Activated CD4-positive, alpha-beta T cell treated with anti-CD3 and anti-CD28 coated beads for 48 hours (primary cell): Measurements from ENCODE around the gene LRRC3.

Experiments used
- DNase-seq: peaks from one replicate; pipeline ENCODE4 v3.0.0-alpha.2; 2020

The LRRC3 gene

DNA sequence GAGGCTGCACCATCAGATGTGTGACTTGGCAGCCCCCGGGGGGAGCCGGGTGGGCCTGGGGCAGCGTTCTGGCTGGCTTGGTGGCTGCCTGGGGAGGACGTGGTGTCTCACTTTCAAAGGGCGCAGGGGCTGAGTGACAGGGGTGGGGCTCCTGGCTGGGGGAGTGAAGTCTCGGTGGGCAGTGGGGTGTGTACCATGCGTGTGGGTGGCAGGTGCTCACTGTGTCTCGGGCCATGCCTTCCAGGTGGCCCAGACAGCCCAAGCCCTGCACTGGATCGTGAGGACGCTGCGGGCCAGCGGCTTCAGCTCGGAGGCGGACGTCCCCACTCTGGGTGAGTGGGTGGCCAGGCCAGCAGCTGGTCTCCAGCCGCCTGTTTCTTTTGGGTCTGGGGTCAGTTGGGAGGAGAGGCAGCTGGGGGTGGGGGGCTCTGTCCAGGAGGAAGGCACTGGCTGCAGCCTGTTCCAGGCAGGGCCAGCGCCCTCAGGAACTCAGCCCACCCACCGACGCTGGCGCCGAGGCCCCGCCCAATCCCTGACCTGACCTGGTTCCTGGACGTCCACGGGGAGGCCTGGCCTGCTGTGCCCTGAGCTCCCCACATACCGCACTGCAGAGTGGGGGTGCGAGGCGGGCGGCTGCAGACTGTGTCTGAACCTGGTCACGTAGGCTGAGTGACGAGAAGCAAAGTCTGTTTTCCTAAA is 30.6 kb upstream of the LRRC3 start:
- DNase-seq: no peak

GRCh38 chr21:44425307-44425894 is 29.9 kb upstream of the LRRC3 start:
- no peak for DNase-seq

GRCh38 chr21:44425895-44426662 is 29.2 kb upstream of the LRRC3 start:
- DNase-seq: no peak

DNA sequence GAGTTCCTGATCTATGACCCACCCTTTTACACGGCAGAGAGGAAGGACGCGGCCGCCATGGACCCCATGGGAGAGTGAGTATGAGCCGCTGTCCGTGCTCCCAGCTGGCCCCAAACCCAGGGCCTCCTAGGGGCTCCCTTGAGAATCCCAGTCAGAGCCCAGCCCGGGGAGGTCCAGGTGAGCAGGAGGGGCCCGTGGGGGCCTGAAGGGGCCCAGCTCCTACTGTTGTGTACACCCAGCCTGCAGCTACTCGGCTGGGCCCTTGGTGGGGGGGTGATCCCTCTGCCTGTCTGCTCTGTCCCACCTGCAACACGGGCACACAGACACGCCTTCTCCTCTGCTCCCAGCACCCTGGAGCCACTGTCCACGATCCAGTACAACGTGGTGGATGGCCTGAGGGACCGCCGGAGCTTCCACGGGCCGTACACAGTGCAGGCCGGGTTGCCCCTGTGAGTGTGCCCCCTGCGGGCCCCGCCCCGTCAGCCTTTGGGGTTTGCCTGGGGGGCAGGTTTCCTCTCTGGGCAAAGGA is 28.6 kb upstream of the LRRC3 start:
- DNase-seq: no peak

GRCh38 chr21:44427241-44428120 is 27.8 kb upstream of the LRRC3 start:
- no peak for DNase-seq

GRCh38 chr21:44428281-44428960 is 26.9 kb upstream of the LRRC3 start:
- peak; percentile 73 for DNase-seq

- no peak for DNase-seq
Observed at GRCh38 chr21:44429894-44430293, 25.4 kb upstream of the LRRC3 start.

DNA sequence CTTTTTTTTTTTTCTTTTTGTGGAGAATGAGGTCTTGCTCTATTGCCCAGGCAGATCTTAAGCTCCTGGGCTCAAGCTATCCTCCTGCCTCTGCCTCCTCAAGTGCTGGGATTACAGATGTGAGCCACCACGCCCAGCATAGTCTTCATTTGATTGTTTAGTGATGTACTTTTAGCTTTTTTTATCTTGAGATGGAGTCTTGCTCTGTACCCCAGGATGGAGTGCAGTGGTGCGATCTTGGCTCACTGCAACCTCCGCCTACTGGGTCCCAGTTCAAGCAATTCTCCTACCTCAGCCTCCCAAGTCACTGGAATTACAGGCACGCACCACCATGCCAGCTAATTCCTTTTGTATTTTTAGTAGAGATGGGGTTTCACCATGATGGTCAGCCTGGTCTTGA is 24.0 kb upstream of the LRRC3 start:
- DNase-seq: peak; percentile 0

DNA sequence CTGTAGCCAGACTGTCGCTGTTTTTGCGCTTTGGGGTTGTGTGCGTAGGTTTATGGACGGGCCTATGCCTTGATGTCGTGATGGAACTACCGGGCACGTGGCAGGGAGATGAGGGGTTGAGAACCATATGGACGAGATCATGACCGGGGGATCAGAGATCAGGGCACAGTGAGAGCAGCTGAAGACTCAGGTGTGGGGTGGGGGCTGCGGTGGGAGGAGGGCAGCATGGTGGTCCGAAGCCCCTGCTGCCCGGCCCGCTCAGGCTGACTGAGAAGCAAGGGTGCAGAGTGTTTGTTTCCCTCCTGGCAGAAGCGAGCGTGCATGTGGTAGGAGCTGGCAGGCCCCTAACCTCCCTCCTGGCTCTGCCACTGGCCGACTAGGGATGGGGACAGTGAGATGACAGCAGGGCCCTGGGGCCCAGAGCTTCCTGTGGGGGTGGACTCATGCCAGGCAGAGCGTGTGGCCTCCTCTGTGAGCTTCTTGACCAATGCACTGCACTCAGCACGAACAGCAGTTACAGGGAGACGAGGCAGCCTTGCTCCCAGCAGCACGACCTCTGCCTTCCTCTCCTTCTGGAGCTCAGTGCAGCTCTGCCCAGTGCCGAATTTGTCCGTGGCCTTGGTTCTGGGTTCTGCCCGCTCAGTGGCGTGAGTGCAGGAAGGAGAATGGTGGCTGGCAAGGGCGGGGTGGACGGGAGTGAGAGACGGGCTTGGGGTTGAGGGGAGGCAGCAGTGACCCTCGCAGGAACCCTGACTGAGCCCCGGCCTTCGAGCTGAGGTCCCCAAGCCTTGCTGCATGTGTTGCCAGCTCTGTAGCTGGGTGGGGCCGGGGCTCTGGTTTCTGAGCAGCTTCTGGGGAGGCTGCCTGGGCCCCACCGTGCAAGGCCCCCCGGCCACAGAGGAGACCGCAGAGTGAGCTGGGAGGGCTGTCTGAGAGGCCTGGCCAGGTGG is 22.2 kb upstream of the LRRC3 start:
- DNase-seq: peak; percentile 1

DNA sequence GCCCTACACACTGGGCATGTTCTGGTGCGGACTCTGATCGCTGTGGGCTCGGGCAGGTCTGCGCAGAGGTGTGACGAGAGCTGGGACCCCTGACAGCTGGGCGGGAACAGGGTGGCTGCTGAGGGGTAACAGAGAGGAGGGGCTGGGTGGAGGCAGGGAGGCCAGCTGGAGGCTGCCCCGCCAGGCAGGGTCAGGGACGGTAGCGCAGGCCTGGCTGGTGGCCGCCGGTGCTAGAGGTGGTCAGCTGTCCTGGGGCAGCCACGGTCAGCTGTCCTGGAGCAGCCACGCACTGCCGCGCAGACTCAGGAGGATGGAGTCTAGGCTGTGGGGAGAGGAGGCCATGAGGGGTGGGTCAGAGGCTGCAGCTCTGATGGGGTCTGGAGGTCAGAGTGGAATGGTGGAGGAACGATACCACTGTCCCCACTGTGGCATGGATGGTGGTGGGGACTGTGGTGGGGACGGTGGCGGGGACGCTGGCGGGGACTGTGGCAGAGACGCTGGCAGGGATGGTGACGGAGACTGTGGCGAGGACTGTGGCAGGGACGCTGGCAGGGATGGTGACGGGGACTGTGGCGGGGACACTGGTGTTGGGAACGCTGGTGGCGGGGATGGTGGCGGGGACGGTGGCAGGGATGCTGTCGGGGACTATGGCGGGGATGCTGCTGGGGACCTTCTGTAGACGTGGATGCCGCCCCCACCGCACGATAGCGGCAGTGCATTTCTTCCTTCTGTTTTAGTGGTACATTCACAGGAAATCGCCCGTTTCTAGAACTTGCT is 21.3 kb upstream of the LRRC3 start:
- peak; percentile 0 for DNase-seq

DNA sequence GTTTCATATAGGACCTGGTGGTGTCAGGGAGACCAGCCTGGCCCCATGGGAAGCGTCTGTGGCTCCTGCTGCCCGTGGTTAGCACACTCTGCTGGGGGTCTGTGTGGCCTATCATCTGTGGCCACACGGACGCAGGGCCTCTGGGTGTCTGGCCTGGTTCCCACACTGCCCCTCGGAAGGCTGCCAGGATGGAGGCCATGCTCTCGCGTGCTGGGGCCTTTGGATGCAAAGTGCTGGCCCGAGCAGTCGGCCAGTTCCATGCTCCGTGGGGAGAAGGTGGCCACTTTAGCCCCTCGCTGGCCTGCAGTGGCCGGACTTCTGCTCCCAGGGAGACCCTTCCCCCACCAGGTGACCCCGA is 20.8 kb upstream of the LRRC3 start:
- DNase-seq: peak; percentile 1

- peak; percentile 1 for DNase-seq
Observed at GRCh38 chr21:44434936-44435635, 20.2 kb upstream of the LRRC3 start.

GRCh38 chr21:44436111-44436611 is 19.1 kb upstream of the LRRC3 start:
- no peak for DNase-seq

- no peak for DNase-seq
Observed at GRCh38 chr21:44436958-44437357, 18.4 kb upstream of the LRRC3 start.

GRCh38 chr21:44437371-44437695 is 18.0 kb upstream of the LRRC3 start:
- DNase-seq: no peak

GRCh38 chr21:44437696-44438431 is 17.4 kb upstream of the LRRC3 start:
- DNase-seq: no peak

DNA sequence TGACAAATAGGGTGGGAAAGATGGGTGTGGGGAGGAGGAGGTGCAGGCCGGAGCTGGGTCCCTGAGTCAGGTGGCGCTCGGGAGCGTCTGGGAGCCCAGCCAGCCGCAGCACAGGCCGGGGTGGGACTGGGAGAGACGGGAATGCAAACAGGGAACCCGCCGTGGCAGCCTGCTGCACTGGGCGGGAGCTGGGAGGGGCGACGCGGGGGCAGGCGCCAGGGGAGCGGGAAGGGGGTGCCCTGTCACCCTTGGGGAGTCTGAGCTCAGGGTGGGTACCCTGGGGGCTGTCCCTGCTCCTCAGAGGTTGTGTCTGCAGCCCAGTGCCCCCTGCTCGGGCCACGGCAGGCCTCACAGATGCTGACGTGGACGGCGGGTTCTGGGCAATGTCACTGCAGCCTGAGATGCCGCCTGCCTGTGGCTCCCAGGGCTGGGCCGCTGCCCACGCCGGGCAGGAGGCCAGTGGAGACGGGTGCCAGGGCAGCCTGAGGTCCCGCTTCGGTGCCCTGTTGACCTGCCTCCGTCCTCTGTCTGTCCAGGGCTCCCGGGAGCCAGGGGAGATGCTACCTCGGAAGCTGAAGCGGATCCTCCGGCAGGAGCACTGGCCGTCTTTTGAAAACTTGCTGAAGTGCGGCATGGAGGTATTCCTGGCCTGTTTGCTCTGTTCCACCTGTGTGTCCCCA is 16.6 kb upstream of the LRRC3 start:
- no peak for DNase-seq

DNA sequence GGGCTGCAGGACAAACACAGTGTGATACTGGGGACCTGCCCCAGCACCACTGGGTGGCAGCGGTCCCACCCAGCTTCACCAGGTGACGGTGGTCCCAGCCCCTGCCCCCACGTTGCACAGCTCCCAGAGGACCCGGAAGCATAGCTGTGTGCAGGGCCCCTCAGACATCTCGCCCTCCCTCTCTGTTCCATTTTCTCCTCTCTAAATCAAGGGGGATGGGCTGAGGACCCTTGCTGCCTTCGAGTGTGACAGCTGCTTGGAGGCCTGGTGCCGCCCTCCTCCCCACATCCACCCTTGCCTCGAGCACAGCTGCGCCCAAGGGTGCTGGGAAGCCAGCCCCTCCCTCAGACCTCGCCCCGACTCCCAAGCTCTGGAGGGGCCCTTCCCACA is 16.1 kb upstream of the LRRC3 start:
- DNase-seq: no peak
